GM12878 (cell line): ENCODE results near the gene GAGE10.

ENCODE experiments used
- CHD2 ChIP-seq: IDR thresholded peaks from 2 replicates; pipeline ENCODE4 v1.6.1; 2011; ENCODE audit warnings: low read depth, low read length, improper control_type of control experiment, borderline replicate concordance
- CTCF ChIP-seq, 3 experiments: IDR thresholded peaks in 2 of 3; conservative IDR thresholded peaks in 1 of 3; 2 replicates each; pipeline ENCODE4 v1.5.1; 2011; ENCODE audit warnings: low read depth in 3 of 3, low read length in 3 of 3, mild to moderate bottlenecking in 3 of 3, control low read depth in 2 of 3, moderate library complexity in 2 of 3, inconsistent platforms in 1 of 3, mixed read lengths in 1 of 3; ENCODE audit not compliant: control insufficient read depth in 2 of 3, insufficient read depth in 1 of 3; ENCODE audit errors: extremely low read depth in 1 of 3
- HDGF ChIP-seq: fragments of 450-650 bp; IDR thresholded peaks from 2 replicates; pipeline ENCODE4 v1.6.1; 2016; ENCODE audit warnings: antibody characterized with exemption
- MXI1 ChIP-seq: fragments of 150-350 bp; IDR thresholded peaks from 2 replicates; pipeline ENCODE4 v1.6.1; 2011; ENCODE audit warnings: low read depth, mild to moderate bottlenecking, inconsistent platforms, low read length, improper control_type of control experiment
- NR2C1 ChIP-seq: fragments of 450-650 bp; IDR thresholded peaks from 2 replicates; pipeline ENCODE4 v1.6.1; 2017; ENCODE audit warnings: antibody characterized with exemption, mild to moderate bottlenecking, moderate library complexity
- RELB ChIP-seq: fragments of 450-650 bp; IDR thresholded peaks from 2 replicates; pipeline ENCODE4 v1.6.1; 2017; ENCODE audit warnings: low read depth, mild to moderate bottlenecking, moderate library complexity

GRCh38 chrX:49256268-49256995, 47.0 kb upstream of the GAGE10 start:
- TF ChIP-seq MXI1 (no peak), CHD2 (no peak), CTCF (IDR thresholded peaks at IDR 0.05 in 2 of 3, conservative IDR thresholded peaks at IDR 0.05 in 1 of 3; ENCODE audit: control insufficient read depth in 2 of 3, extremely low read depth in 1 of 3, insufficient read depth in 1 of 3, low read depth in 3 of 3, low read length in 3 of 3) (no peak), NR2C1 (no peak), HDGF (no peak), RELB (no peak)
